ENCODE data around the gene NAT8. TPM values are rescaled to one million over a fixed set of nuclear protein-coding genes. Genes with fewer than 3 reads are reported as not detected.
"Not testable (repeated sequence)": the region's sequence is repeated elsewhere in the genome, so short reads cannot be mapped to it uniquely, and the experiment has no call there.

NAT8 gene
- total RNA-seq, 2 donors from 2014 or later = 0.73 TPM; not detected in 1

DNA sequence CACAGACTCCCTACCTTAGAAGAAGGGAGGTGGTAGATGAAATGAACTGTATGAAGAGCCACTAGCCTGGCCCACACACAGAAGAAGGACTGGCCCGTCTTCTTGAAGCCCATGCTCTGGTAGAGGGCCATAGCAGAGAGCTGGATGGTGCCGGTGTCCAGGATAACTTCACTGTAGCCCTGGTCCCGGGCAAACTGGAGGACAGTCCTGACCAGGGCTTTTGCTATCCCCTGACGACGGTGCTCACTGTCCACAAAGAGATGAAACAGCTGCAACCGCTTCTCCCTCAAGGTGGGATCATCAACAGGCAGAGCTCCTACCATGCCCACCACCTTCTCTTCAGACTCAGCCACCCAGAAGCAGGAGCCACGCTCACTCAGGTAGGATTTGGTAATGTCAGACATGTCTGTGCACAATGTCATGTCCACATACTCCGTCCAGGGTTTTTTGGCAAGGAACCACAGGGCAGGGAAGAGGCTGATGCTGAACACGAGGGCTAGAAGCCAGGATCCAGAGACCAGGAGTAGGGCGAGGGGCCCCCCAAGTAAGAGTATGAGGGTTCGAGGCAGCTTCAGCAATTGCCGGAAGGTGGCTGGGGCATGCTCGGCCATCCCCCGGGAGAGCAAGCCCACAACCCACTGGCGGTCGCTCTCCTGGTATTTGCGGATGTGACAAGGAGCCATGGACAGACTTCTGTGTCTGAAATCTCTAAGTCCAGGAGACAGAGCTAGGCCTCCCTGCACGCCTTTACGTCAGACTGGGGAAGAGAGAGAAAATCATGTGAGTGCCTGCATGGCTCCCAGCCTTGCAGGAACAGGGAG is 1.1 kb downstream of the NAT8 start:
- DNase-seq = no peak
- intact Hi-C loops (cut with DNase I, micrococcal nuclease) = no loop called here
- ATAC-seq = no peak

DNA sequence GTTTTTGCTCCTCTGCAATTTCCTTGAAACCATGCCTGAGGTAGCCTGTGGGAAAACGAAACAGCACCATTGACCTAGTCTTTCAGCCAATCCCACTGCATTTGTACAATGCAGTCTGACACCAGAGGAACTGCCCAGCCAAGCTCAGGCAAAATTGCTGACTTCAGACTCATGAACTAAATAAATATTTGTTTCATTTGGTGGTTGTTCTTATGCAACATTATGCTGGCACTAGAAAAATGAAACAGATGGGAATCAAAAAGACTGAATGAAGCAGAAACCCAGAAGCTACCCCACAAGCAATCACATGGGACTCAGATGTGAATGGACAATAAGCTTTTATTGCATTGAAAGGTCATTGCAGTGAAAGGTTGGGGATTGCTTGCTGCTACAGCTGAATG is 1.7 kb downstream of the NAT8 start:
- intact Hi-C loops (cut with DNase I, micrococcal nuclease) = no loop called here
- ATAC-seq (peak; percentile 54), DNase-seq (no peak)

DNA sequence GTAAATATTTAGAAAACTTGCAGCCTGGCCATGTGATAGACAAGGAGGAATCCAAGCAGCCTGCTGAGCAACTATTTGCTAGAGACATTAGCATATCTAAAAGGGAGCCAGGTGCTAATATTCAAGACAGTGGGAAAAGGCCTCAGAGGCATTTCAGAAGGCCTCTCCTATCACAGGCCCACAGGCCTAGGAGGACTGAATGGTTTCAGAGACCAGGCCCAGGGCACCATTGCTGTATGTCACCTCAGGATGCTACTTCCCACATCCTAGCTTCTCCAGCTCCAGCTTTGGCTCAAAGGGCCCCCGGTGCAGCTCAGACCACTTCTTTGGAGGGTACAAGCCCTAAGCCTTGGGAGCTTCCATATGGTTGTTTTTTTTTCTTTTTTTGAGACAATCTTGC is 3.8 kb downstream of the NAT8 start:
- ATAC-seq = no peak
- intact Hi-C loops (cut with DNase I, micrococcal nuclease) = no loop called here
- DNase-seq = no peak

DNA sequence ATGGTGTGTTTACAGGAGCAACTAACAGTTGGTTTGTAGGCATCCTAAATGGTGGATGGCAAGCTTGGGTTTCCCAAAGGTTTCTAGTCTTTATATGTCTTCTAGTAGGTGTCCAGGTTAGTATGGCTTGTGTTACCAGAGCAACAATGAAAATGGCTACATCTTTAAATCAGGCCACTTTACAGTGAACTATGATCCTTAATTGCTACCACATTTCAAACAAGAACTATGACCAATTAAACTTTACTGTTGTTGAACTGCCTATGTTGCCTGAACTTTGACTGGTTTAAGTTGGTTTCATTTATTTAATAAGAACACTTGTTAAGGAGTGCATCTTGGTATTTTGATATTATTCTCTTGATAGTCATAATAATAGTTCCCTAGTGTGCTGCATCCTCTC is 5.2 kb downstream of the NAT8 start:
- DNase-seq; intact Hi-C loops (cut with DNase I, micrococcal nuclease): not testable (repeated sequence)
- ATAC-seq = peak; percentile 89

DNA sequence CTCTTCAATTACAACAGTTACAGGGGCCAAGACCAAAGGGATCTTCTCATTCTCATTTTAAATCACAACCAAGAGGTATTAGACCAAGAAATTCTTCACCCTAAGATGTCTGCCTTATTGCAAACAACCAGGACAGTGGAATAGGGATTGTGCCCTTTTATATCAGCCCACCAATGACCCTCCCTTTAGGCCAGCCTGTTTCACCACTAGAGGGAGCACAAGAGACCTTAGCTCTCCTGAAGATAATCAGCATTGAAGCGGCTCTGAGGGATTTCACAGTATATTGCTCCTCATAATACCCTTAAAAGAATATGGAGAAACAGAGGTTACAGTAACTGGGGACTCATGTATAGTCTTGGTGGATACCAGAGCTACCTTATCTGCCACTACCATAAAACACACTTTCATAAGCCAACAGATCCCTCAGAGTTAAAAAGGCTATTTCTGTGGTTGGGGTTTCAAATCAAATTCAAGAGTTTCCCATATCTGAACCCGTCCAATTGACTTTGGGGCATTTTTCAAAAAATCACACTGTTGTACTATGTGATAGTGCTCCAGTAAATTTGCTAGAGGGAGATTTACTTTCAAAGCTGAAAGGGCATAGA is 11.5 kb downstream of the NAT8 start:
- intact Hi-C loops (cut with DNase I, micrococcal nuclease); DNase-seq: not testable (repeated sequence)
- ATAC-seq = peak; percentile 59

DNA sequence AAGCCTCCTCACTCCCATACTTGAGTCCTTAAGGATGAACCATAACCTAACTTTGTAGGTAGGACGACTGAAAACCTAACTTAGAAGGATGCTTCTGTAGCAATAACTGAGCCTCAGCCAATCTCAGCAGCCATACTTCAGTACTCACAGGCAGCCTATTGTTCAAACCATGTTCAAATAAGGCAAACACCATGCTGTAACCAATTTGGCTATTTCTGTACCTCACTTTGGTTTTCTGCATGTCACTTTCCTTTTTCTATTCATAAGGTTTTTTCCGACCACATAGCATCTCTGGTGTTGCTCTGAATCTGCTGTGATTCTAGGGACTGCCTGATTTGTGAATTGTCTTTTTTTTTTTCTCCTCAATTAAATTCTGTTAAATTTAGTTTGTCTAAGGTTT is 13.7 kb downstream of the NAT8 start:
- ATAC-seq = not testable (repeated sequence)

DNA sequence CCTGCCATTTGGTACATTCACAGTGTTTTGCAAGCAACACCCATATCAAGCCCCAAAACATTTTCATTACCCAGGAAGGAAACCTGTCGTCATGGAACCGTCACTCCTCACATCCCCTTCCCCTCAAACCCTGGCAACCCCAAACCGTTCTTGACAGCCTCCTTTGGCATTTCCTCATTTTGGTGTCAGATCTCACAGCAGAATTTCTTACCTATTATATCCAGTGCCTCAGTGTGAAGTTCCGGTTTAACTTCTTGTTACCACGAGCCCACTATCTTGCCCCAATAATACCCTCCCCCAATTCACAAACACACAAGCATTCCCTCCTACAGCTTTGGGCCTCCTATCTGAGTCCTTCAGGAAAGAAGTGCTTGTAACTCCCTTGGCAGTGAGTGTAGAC is 16.0 kb downstream of the NAT8 start:
- DNase-seq; intact Hi-C loops (cut with DNase I, micrococcal nuclease); ATAC-seq: not testable (repeated sequence)

More for the DNA sequence above, 13.7 kb downstream of the NAT8 start:
- DNase-seq; intact Hi-C loops (cut with DNase I, micrococcal nuclease): not testable (repeated sequence)

DNA sequence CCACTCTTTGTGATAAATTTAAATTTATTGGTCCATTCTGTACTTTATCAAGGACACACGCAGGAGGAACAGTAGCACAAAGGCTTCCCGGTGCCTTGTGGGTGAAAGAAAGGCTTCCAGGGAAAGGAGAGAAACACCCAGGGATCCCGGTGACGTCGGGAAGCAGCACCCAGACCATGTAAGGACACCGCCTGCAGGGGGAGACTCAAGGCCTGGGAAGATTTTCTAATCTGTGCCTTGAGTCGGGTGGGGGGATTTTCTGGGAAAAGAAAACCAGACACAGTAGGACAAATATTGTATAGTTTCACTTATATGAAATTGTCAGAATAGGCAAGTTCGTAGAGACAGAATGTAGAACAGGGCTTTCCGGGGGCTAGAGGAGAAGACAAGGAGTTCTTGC is 17.6 kb downstream of the NAT8 start:
- peak; percentile 60 for ATAC-seq
- intact Hi-C loops (cut with DNase I, micrococcal nuclease) = not testable (repeated sequence)

DNA sequence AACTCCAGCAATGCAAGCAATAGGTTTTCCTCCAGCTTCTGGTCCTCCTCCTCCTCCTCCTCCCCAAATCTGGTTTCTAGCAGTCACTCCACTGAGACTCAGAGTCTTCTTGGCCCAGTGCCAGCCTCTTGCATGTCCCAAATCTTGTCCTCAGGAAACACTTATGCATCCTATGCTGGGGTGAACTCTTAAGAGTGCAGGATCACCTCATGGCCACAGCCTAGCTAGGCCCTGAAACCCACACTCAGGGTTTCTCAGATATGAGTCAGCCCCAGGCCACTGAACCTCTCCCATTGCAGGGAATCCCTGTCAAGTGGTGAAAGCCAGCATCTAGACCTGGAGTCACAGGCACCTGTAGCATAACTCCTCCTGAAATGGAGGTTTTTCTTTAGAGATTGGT is 18.2 kb downstream of the NAT8 start:
- intact Hi-C loops (cut with DNase I, micrococcal nuclease); DNase-seq; ATAC-seq: not testable (repeated sequence)

More for the DNA sequence above, 17.6 kb downstream of the NAT8 start:
- not testable (repeated sequence) for DNase-seq

DNA sequence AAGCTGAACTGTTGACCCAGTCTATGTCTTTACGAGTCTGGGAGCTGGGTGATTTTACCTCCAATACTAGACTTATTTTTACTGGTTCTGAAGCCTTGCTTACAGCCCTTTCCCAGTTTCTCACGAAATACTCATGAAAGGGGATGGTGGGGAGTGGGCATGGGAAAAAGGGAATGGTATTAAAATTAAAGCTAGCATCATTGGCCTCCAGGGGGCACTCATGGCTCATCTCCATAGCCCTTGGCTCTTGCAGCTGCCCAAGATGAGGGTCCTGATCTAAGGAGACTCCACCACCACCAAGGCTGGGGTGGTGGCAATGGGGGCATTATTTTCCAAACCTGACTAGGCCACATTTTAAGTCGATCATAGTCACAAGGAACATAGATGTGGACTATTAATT is 22.3 kb downstream of the NAT8 start:
- DNase-seq; ATAC-seq; intact Hi-C loops (cut with DNase I, micrococcal nuclease): not testable (repeated sequence)

DNA sequence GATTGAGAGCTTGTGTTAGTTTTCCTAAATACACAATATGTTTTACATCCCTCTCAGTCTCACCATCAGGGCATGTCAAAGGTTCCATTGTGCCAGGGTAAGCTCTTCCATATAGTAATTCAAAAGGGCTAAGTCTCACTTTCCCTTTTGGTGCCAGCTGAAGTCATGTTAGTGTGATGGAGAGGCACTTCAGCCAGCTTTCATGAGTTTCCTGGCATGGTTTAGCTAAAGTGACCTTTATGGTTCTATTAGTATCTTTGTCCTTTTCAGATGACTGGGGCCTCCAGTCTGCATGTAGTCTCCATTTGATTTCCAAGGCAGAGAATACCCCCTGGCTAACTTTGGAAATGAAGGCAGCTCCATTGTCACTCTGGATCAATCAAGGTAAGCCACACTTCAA is 27.2 kb downstream of the NAT8 start:
- DNase-seq = no peak
- ATAC-seq = no peak
- intact Hi-C loops (cut with DNase I, micrococcal nuclease) = no loop called here

DNA sequence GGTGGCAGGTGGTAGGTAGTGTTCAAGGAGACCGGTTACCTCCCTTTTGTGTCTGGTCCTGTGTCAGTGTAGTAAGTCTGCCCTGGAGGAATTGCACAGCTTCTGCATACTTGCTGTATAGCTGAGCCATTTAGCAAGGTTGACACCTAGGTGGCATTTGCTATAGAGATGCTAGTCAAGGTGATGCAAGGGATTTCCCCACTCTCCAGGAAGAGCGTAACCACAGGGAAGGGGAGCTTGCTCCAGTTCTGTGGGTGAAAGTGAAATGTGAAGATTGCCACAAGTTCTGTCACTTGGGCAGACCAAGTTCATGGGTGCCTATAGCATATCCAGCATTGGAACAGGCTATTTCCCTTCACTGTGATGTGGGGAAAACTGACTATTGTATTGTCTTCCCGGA is 28.1 kb downstream of the NAT8 start:
- ATAC-seq (no peak), DNase-seq (no peak)
- intact Hi-C loops (cut with DNase I, micrococcal nuclease) = no loop called here

DNA sequence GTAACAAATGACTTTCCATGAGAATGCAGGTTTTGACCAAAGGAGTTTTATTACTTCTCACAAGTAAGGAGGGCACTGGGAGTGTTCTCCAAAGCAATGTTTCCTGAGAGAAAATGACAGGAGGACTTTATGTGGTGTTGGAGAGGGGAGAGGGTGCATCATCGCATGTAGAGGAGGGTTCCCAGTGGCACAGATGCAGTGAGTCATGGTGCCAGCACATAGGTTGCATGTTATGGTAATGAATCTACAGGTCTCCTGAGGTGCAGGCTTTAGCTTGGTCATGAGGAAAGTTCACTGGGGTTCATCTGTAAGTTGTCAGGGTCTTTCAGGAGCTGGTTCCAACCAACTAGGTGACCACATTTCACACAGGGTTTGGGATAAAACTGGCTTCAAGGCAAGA is 30.4 kb downstream of the NAT8 start:
- ATAC-seq = no peak
- DNase-seq = no peak
- intact Hi-C loops (cut with DNase I, micrococcal nuclease) = no loop called here

DNA sequence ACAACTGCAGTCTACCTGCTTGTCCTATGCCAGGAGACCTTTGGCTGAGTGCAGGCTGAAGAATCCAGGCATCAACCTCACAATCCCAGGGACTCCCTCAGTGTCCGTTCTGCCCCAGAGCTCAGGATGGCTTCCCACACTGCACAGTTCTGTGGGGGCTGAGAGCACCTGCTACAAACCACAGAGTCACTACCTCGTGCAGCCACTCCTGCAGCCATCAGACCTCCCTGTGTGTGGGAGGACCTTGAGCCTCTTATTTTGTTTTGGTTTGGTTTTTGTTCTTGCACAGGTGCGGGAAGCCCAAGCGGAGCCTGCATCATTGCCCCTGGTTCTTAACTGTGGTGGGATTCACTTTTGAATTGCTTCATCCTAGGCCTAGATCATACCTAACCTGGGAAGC is 31.0 kb downstream of the NAT8 start:
- DNase-seq (no peak), ATAC-seq (no peak)

DNA sequence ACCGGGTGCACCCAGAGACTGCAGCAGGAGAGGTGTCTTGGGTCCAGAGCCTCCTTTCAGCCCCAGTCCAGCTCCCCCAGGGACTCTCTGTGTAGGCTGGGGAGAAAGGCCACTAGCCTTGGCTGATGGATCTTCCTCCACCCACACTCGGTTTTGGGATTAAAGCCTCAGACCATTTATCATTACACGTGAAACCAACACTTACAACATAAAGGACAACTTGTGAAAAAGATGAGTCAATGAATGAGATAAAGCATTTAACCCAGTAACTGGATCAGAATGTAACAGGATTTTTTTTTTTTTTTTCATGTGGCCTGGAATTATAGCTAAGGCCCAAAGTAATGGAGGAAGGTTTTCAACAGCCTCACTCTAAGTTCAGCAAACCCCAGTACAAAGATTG is 32.1 kb downstream of the NAT8 start:
- intact Hi-C loops (cut with DNase I, micrococcal nuclease) = no loop called here
- DNase-seq (no peak), ATAC-seq (no peak)

More for the DNA sequence above, 31.0 kb downstream of the NAT8 start:
- intact Hi-C loops (cut with DNase I, micrococcal nuclease) = no loop called here

DNA sequence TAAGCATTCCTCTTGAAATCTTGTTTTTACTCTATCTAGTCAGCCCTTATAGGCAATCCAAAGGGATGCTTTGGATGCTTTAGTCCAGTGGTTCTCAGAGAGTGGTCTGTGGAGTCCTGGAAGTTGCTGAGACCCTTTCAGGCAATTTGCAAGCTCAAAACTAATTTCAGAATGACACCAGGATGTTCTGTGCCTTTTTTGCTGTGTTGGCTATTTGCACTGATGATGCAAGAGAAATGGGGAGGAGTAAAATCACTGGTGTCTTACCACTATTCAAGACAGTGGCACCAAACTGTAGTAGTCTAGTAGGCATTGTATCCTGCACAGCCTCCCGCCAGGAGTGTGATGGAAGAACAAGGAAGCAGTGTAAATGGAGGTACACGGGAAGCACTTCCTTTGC is 37.6 kb downstream of the NAT8 start:
- ATAC-seq; intact Hi-C loops (cut with DNase I, micrococcal nuclease); DNase-seq: not testable (repeated sequence)

DNA sequence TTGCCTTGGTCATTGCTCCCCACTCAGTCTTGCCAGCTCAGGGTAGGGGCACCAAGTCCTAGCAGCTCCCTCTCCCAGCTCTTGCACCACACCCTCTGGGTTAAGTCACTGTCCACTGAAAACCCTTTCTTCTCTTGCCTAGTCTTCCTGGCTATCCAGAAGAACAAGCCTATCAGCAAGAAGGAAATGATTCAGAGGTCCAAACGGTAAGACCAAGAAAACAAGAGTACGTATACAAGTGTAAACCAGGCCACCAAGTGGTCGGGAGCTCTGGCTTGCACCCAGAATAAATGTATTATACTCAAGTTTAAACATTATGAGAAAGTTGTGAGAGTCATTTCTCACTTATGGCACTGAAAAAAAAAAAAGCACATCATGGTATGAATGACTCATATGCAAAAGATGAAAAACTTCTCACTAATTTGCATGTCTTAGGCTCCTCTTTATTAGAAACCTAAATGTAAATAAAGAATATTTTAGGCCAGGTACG is 39.1 kb downstream of the NAT8 start:
- ATAC-seq; intact Hi-C loops (cut with DNase I, micrococcal nuclease); DNase-seq: not testable (repeated sequence)

DNA sequence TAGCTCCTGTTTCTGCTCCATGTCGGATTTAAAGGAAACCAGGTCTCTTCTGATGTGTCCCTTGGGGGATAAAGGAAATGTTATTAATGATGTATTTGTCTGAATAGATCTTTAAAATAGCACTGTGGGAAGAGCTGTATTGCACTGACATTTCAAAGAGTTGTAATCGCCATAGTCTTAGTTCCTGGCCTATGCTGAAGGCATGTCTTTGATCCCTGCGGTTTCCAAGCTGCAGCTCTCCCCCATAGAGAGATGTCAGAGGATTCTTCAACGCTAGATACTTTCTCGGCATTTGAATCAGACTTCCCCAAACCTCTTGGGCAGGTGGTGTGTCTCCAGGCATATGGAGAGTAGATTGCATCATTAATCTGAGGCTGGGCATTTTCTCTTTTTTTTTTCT is 40.4 kb downstream of the NAT8 start:
- ATAC-seq (no peak), DNase-seq (no peak)
- intact Hi-C loops (cut with DNase I, micrococcal nuclease) = no loop called here

DNA sequence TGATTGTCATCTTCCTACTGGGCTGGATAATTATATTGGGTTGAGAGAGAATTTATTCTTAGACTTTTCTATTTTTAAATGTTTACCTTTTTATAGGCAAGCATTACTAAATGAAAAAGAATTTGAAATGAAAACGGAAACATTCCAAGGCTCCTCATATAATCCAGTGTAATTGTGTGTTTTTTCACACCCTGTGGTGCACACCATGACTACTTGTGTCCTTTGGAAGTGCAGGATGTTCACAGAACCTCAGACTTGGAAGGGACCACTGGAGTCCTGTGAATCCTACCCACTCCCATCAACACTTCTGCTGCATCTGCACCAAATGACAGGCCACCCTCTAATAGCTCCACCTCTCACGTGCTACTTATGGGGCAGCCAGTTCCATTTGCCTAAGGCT is 48.0 kb downstream of the NAT8 start:
- intact Hi-C loops (cut with DNase I, micrococcal nuclease) = no loop called here
- DNase-seq (no peak), ATAC-seq (no peak)

DNA sequence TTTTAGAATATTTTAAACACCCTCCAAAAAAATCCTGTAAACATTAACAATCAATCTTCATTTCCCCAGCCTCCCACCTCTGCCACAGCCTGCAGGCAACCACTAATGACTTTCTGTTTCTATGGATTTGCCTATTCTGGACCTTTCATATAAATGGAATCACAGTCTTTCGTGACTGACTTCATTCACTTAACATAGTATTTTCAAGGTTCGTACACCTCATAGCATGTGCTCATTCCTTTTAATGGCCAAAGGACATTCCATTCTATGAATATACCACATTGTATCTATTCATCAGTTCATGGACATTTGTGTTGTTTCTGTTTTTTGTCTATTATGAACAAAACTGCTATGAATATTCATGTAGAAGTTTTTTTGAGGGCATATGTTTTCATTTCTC is 48.5 kb downstream of the NAT8 start:
- DNase-seq (no peak), ATAC-seq (no peak)
- intact Hi-C loops (cut with DNase I, micrococcal nuclease) = no loop called here
